OCI-LY3 (cell line): ENCODE data around the gene FRMD4A.

Experiments
- CTCF ChIP-seq: fragments of 200-600, 300-600 bp; sonication (generic); IDR thresholded peaks from 2 replicates; pipeline ENCODE4 v1.5.1; 2014; ENCODE audit warnings: antibody characterized with exemption, low read length, low read depth
- EZH2phosphoT487 ChIP-seq: fragments of 200-600 bp; shearing (Covaris generic); IDR thresholded peaks from 2 replicates; pipeline ENCODE4 v1.6.1; 2018; ENCODE audit warnings: antibody characterized with exemption, mixed run types, low read depth

DNA sequence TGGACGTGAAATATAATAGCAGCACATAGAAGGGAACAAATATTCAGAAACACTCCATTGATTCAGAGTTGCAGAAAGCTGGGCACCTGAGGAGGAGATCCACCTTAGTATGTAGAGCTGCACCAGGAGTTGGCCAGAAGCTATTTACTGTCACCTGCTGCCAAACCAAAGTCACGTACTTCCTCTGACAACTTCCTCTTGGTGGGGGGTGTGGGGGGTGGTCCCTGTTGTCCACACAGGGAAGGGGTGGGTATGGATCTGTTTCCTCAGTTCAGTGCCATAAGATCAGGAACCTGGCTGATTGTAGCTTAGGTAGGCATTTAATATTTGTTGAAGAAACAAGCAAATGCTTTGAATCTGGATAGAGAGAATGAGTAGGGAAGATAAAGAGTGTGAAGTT, 264.6 kb downstream of the FRMD4A start:
- TF ChIP-seq CTCF (no peak), EZH2phosphoT487 (no peak)
